ENCODE results near the gene SV2B.

The SV2B gene

GRCh38 chr15:91237445-91237844 is 137.4 kb downstream of the SV2B start:
- DNase-seq = no peak

- no peak for DNase-seq
Observed at GRCh38 chr15:91238644-91239425, 138.8 kb downstream of the SV2B start.

GRCh38 chr15:91243826-91244225 is 143.8 kb downstream of the SV2B start:
- DNase-seq = no peak

- no peak for DNase-seq
Observed at GRCh38 chr15:91244919-91245318, 144.9 kb downstream of the SV2B start.

- no peak for DNase-seq
Observed at GRCh38 chr15:91246998-91247397, 146.9 kb downstream of the SV2B start.

GRCh38 chr15:91249591-91249990 is 149.5 kb downstream of the SV2B start:
- DNase-seq = no peak

- no peak for DNase-seq
Observed at GRCh38 chr15:91252322-91252721, 152.3 kb downstream of the SV2B start.

GRCh38 chr15:91252756-91253155 is 152.7 kb downstream of the SV2B start:
- no peak for DNase-seq

GRCh38 chr15:91253605-91254004 is 153.5 kb downstream of the SV2B start:
- no peak for DNase-seq

GRCh38 chr15:91254766-91255165 is 154.7 kb downstream of the SV2B start:
- DNase-seq = no peak

- DNase-seq = no peak
Observed at GRCh38 chr15:91255670-91256192, 155.7 kb downstream of the SV2B start.

GRCh38 chr15:91257746-91258414 is 157.8 kb downstream of the SV2B start:
- no peak for DNase-seq

- no peak for DNase-seq
Observed at GRCh38 chr15:91258415-91258759, 158.3 kb downstream of the SV2B start.

- DNase-seq = no peak
Observed at GRCh38 chr15:91259077-91259476, 159.0 kb downstream of the SV2B start.

- DNase-seq = no peak
Observed at GRCh38 chr15:91261345-91261744, 161.3 kb downstream of the SV2B start.

- DNase-seq = peak; percentile 49
Observed at GRCh38 chr15:91263632-91264531, 163.8 kb downstream of the SV2B start.

GRCh38 chr15:91264651-91265351 is 164.7 kb downstream of the SV2B start:
- DNase-seq = no peak

- no peak for DNase-seq
Observed at GRCh38 chr15:91265416-91265940, 165.4 kb downstream of the SV2B start.

- DNase-seq = no peak
Observed at GRCh38 chr15:91268510-91268909, 168.5 kb downstream of the SV2B start.

- no peak for DNase-seq
Observed at GRCh38 chr15:91270747-91271146, 170.7 kb downstream of the SV2B start.

- DNase-seq = peak; percentile 61
Observed at GRCh38 chr15:91271565-91272153, 171.6 kb downstream of the SV2B start.

GRCh38 chr15:91275844-91276243 is 175.8 kb downstream of the SV2B start:
- no peak for DNase-seq
